Measurements from ENCODE around the gene ADCK2.
"Not testable (repeated sequence)": the region's sequence is repeated elsewhere in the genome, so short reads cannot be mapped to it uniquely, and the experiment has no call there.

Gene ADCK2

DNA sequence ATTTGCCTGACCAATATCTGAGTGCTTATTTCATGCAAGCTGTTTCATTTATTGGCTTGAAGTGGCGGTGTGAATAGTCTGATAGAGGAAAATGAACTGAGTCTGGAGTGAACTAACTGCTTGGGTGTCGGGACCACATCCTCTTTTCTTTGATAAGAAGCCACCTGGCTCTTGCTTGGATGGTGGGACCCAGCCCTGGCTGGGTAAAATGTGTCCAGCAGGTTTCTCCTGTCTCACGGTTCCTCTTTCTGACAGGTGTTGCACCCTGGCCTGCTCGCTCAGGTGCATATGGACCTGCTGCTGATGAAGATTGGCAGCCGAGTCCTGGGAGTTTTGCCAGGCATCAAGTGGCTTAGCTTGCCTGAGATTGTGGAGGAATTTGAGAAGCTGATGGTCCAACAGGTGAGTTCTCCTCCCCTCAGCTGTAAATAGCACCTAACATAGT lies 1.6 kb downstream of the ADCK2 start:
- DNase-seq (ENCODE audit: low spot score): no peak

- DNase-seq (ENCODE audit: low spot score): no peak
These were observed 2.4 kb downstream of the ADCK2 start for GRCh38 chr7:140674899-140675701.

DNA sequence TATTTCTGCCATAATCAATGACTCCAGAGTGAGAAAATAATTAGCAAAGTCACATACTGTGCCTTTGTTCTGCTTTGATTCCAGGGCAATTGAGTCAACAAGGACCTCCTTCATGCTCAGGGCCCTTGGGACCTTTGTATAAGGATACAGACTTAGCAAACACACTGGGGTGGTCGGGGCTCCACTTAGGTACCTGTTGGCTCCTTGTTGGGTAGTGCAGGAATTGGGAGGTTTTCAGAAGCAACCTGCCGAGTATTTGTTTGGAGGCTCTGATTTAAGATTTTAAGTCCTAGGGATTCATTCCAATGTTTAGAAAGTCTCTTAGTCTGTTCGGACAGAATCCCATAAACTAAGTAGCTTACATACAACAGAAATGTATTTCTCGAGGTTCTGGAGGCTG lies 3.0 kb downstream of the ADCK2 start:
- no peak for DNase-seq (ENCODE audit: low spot score)

GRCh38 chr7:140676306-140676705 lies 3.6 kb downstream of the ADCK2 start:
- no peak for DNase-seq (ENCODE audit: low spot score)

DNA sequence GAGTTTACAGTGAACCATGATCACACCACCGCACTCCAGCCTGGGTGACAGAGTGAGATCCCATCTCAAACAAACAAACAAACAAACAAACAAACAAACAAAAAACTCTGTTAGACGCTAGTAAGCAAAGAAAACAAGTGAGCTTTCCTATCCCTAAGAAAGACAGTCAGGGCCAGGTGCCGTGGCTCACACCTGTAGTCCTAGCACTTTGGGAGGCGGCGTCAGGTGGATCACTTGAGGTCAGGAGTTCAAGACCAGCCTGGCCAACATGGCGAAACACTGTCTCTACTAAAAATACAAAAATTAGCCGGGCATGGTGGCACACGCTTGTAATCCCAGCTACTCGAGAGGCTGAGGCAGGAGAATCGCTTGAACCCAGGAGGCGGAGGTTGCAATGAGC lies 4.2 kb downstream of the ADCK2 start:
- DNase-seq (ENCODE audit: low spot score): not testable (repeated sequence)

GRCh38 chr7:140677496-140677895 lies 4.8 kb downstream of the ADCK2 start:
- no peak for DNase-seq (ENCODE audit: low spot score)

- DNase-seq (ENCODE audit: low spot score): no peak
These were observed 5.5 kb downstream of the ADCK2 start for GRCh38 chr7:140678081-140678815.

DNA sequence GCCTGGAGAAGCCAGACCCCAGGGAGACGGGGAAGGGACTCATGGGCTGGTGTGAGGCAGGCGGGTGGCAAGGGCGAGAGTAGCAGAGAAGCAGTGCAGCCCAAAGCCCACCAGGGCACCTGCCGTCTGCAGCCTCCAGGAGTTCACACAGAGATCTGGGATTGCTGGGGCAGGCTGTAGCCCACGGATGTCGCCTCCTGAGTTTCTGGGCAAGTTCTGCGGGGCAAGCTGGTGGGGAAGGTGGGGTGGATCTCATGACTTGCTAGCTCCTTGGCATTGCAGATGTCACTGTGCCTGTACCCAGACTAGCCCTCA lies 6.0 kb downstream of the ADCK2 start:
- DNase-seq (ENCODE audit: low spot score): no peak

GRCh38 chr7:140679186-140679585 lies 6.4 kb downstream of the ADCK2 start:
- DNase-seq (ENCODE audit: low spot score): no peak

DNA sequence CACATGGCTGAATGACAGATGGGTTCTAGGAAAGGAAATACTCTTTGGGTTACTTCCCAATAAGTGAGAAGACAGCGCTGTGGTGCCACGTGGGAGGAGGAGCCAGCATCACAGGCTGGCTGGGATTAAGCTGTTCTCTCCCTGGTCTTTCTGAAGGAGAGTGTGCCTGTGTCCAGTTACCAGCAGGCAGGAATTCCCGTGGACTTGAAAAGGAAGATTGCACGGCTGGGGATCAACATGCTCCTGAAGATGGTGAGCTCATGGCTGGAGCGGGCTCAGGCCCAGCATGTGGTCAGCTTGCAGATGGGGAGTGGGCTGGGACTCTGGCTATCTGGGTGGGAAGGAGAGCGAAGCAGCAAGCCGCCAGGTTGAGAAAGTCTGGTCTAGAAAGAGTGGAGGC lies 8.1 kb downstream of the ADCK2 start:
- no peak for DNase-seq (ENCODE audit: low spot score)

- DNase-seq (ENCODE audit: low spot score): no peak
These were observed 9.0 kb downstream of the ADCK2 start for GRCh38 chr7:140681766-140682165.

GRCh38 chr7:140683657-140684056 lies 10.9 kb downstream of the ADCK2 start:
- DNase-seq (ENCODE audit: low spot score): no peak

- no peak for DNase-seq (ENCODE audit: low spot score)
These were observed 11.6 kb downstream of the ADCK2 start for GRCh38 chr7:140684066-140684950.

GRCh38 chr7:140685407-140686087 lies 12.8 kb downstream of the ADCK2 start:
- no peak for DNase-seq (ENCODE audit: low spot score)

- DNase-seq (ENCODE audit: low spot score): no peak
These were observed 14.2 kb downstream of the ADCK2 start for GRCh38 chr7:140686921-140687320.

GRCh38 chr7:140688341-140688740 lies 15.6 kb downstream of the ADCK2 start:
- no peak for DNase-seq (ENCODE audit: low spot score)

GRCh38 chr7:140689199-140690152 lies 16.7 kb downstream of the ADCK2 start:
- DNase-seq (ENCODE audit: low spot score): no peak

GRCh38 chr7:140691376-140692045 lies 18.8 kb downstream of the ADCK2 start:
- DNase-seq (ENCODE audit: low spot score): no peak

DNA sequence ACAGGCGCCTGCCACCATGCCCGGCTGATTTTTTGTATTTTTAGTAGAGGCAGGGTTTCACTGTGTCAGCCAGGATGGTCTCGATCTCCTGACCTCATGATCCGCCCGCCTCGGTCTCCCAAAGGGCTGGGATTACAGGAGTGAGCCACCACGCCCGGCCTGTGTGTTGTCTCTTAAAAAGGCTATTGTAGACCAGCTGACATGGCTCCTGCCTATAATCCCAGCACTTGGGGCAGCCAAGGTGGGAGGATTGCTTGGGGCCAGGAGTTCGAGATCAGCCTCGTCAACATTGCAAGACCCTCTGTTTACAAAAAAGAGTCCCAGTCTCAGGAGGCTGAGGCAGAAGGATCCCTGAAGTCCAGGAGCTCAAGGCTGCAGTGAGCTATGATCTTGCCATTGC lies 21.1 kb downstream of the ADCK2 start:
- DNase-seq (ENCODE audit: low spot score): not testable (repeated sequence)

- DNase-seq (ENCODE audit: low spot score): no peak
These were observed 21.8 kb downstream of the ADCK2 start for GRCh38 chr7:140694592-140694991.
